HL-60 (cell line): ENCODE data around the gene DDX59.

Experiments used
- DNase-seq, 2 experiments: peaks; one replicate each; pipeline ENCODE4 v3.0.0-alpha.2; 2010 to 2020; ENCODE audit warnings: low read depth in 1 of 2, low spot score in 1 of 2
- H3K27ac ChIP-seq: fragments of 250-450 bp; sonication (Bioruptor Pico); replicated peaks from 2 replicates; pipeline ENCODE4 v1.5.1; 2020; ENCODE audit warnings: mild to moderate bottlenecking, moderate library complexity
- H3K27me3 ChIP-seq: fragments of 250-450 bp; sonication (Bioruptor Pico); 2 replicates; pipeline ENCODE4 v1.5.1; 2021; ENCODE audit warnings: mild to moderate bottlenecking, moderate library complexity; ENCODE audit not compliant: insufficient read depth, poor library complexity, severe bottlenecking
- H3K4me3 ChIP-seq: replicated peaks from 2 replicates; pipeline ENCODE4 v1.5.1; 2011; ENCODE audit warnings: mild to moderate bottlenecking, control low read depth, low read length; ENCODE audit not compliant: insufficient read depth
- GABPA ChIP-seq: IDR thresholded peaks from 2 replicates; pipeline ENCODE4 v1.6.1; 2012; ENCODE audit warnings: low read depth
- POLR2AphosphoS5 ChIP-seq: IDR thresholded peaks from 2 replicates; pipeline ENCODE4 v1.6.1; 2012; ENCODE audit warnings: low read depth
- SPI1 ChIP-seq: IDR thresholded peaks from 2 replicates; pipeline ENCODE4 v1.6.1; 2012; ENCODE audit warnings: low read depth, mild to moderate bottlenecking, borderline replicate concordance
- TF ChIP-seq, protein P1 (sequence below): IDR thresholded peaks from 2 replicates; pipeline ENCODE4 v1.6.1; 2012; ENCODE audit warnings: low read depth; ENCODE audit not compliant: insufficient replicate concordance
- TF ChIP-seq, protein P2 (sequence below): IDR thresholded peaks from one replicate; pipeline ENCODE4 v1.5.1; 2011; ENCODE audit warnings: low read length, control low read depth, inconsistent platforms; ENCODE audit not compliant: insufficient read depth

The DDX59 gene

DNA sequence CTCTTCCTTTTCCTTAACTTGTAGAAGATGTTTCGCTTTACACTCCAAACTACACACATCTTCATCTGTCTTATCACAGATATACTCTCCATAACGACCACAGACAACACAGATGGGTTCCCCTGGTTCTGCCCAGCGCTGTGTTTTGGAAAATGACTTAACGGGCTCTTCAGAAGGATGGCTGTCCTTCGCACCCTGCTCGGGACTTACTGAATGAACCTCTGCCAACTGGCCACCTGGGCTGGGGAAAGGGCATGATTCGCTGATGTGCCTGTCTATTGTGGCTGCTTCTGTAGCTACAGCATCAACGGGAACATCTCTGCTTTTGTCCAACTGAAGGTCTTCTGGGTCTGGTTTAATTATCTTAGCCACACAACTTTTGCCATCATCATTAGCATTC, 3.4 kb downstream of the DDX59 start:
- no peak for DNase-seq
- TF ChIP-seq POLR2AphosphoS5 (no peak), SPI1 (no peak), GABPA (no peak)
- TF ChIP-seq, protein P1, sequence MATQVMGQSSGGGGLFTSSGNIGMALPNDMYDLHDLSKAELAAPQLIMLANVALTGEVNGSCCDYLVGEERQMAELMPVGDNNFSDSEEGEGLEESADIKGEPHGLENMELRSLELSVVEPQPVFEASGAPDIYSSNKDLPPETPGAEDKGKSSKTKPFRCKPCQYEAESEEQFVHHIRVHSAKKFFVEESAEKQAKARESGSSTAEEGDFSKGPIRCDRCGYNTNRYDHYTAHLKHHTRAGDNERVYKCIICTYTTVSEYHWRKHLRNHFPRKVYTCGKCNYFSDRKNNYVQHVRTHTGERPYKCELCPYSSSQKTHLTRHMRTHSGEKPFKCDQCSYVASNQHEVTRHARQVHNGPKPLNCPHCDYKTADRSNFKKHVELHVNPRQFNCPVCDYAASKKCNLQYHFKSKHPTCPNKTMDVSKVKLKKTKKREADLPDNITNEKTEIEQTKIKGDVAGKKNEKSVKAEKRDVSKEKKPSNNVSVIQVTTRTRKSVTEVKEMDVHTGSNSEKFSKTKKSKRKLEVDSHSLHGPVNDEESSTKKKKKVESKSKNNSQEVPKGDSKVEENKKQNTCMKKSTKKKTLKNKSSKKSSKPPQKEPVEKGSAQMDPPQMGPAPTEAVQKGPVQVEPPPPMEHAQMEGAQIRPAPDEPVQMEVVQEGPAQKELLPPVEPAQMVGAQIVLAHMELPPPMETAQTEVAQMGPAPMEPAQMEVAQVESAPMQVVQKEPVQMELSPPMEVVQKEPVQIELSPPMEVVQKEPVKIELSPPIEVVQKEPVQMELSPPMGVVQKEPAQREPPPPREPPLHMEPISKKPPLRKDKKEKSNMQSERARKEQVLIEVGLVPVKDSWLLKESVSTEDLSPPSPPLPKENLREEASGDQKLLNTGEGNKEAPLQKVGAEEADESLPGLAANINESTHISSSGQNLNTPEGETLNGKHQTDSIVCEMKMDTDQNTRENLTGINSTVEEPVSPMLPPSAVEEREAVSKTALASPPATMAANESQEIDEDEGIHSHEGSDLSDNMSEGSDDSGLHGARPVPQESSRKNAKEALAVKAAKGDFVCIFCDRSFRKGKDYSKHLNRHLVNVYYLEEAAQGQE, result no peak
- TF ChIP-seq, protein P2, sequence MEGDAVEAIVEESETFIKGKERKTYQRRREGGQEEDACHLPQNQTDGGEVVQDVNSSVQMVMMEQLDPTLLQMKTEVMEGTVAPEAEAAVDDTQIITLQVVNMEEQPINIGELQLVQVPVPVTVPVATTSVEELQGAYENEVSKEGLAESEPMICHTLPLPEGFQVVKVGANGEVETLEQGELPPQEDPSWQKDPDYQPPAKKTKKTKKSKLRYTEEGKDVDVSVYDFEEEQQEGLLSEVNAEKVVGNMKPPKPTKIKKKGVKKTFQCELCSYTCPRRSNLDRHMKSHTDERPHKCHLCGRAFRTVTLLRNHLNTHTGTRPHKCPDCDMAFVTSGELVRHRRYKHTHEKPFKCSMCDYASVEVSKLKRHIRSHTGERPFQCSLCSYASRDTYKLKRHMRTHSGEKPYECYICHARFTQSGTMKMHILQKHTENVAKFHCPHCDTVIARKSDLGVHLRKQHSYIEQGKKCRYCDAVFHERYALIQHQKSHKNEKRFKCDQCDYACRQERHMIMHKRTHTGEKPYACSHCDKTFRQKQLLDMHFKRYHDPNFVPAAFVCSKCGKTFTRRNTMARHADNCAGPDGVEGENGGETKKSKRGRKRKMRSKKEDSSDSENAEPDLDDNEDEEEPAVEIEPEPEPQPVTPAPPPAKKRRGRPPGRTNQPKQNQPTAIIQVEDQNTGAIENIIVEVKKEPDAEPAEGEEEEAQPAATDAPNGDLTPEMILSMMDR, result no peak
- no peak overlapping the region for H3K4me3 ChIP-seq
- H3K27me3 ChIP-seq, result no peaks in the 10 kb centered on the region
- no peak overlapping the region for H3K27ac ChIP-seq

DNA sequence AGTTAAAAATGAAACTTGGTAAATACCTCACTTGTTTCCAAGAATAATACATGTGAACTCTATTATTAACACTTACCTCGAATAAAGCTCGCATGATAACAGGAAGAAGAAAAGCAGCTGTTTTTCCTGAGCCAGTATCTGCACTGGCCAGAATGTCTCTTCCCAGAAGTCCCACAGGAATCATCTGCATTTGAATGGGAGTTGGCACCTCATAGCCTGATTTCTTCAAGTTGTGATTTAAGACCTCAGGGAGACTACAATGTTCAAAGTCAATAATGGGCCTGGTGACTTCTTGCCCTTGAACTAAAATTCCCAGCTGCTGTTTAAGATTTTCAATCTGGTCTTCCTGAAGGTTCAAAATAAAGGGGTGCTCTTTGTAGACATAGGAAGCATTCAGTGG, 3.8 kb downstream of the DDX59 start:
- Histone ChIP-seq H3K27ac (no peak overlapping the region), H3K4me3 (no peak overlapping the region), H3K27me3 (no peaks in the 10 kb centered on the region)
- DNase-seq, result no peak
- TF ChIP-seq POLR2AphosphoS5 (no peak), GABPA (no peak), SPI1 (no peak)
- TF ChIP-seq, protein P2, result no peak
- TF ChIP-seq, protein P1, result no peak

DNA sequence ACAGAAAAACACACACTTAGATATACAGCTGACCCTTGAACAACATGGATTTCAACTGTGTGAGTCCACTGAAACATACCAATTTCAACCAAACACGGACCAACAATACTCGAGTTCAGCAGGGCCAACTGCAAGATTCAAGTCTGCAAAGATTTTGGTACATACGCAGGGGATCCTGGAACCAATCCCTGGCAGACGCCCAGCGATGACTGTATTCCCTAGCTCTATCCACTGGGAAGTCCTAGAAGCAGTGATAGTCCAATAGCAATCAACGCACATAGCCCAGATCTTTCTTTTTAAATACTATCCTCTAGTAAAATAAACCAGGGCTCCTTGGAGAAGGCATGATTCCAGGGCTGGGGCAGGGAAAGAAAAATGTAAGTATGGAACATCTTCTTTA, 9.0 kb downstream of the DDX59 start:
- Histone ChIP-seq H3K27me3 (no peaks in the 10 kb centered on the region), H3K27ac (no peak overlapping the region), H3K4me3 (no peak overlapping the region)
- TF ChIP-seq, protein P2, result no peak
- no peak for TF ChIP-seq GABPA
- TF ChIP-seq SPI1, result no peak
- TF ChIP-seq, protein P1, result no peak
- no peak for TF ChIP-seq POLR2AphosphoS5
- no peak for DNase-seq
